A549 (cell line): ENCODE results near the gene EVA1C.

Experiments used
- CBX2 ChIP-seq: fragments of 200-600 bp; sonication (generic); IDR thresholded peaks from 2 replicates; pipeline ENCODE4 v1.6.1; 2016; ENCODE audit warnings: low read depth, mild to moderate bottlenecking, borderline replicate concordance
- CHD2 ChIP-seq: fragments of 150-350 bp; IDR thresholded peaks from 2 replicates; pipeline ENCODE4 v1.6.1; 2014; ENCODE audit warnings: low read length; ENCODE audit not compliant: partially characterized antibody
- CTCF ChIP-seq: fragments of >200 bp; sonication (Bioruptor Twin); formaldehyde crosslinking; IDR thresholded peaks from 3 replicates; pipeline ENCODE4 v1.5.1; 2016
- HDAC2 ChIP-seq: fragments of 200-600 bp; sonication (generic); IDR thresholded peaks from 2 replicates; pipeline ENCODE4 v1.6.1; 2016
- JUN ChIP-seq, 2 experiments: fragments of >200 bp; sonication (Bioruptor Twin); formaldehyde crosslinking; IDR thresholded peaks; 2 replicates in 1 of 2; 3 replicates in 1 of 2; pipeline ENCODE4 v1.6.1; 2016 to 2017
- JUNB ChIP-seq: fragments of >200 bp; sonication (Bioruptor Twin); formaldehyde crosslinking; IDR thresholded peaks from 2 replicates; pipeline ENCODE4 v1.6.1; 2016
- MYC ChIP-seq: IDR thresholded peaks from 2 replicates; pipeline ENCODE4 v1.6.1; 2012; ENCODE audit warnings: mild to moderate bottlenecking, inconsistent platforms, low read length, improper control_type of control experiment, borderline replicate concordance
- NR3C1 ChIP-seq: fragments of >200 bp; sonication (Bioruptor Twin); formaldehyde crosslinking; IDR thresholded peaks from 3 replicates; pipeline ENCODE4 v1.6.1; 2017
- POLR2A ChIP-seq: IDR thresholded peaks from 2 replicates; pipeline ENCODE4 v1.6.1; 2012; ENCODE audit warnings: mild to moderate bottlenecking, low read length
- POLR2AphosphoS2 ChIP-seq: conservative IDR thresholded peaks from 2 replicates; pipeline ENCODE4 v1.6.1; 2012; ENCODE audit warnings: low read length, improper control_type of control experiment, inconsistent platforms
- RAD21 ChIP-seq, 2 experiments: fragments of >200 bp in 1 of 2; sonication (Bioruptor Twin) in 1 of 2; formaldehyde crosslinking in 1 of 2; IDR thresholded peaks in 1 of 2; conservative IDR thresholded peaks in 1 of 2; 2 replicates in 1 of 2; 3 replicates in 1 of 2; pipeline ENCODE4 v1.6.1; 2012 to 2018; ENCODE audit warnings: inconsistent platforms in 1 of 2
- RCOR1 ChIP-seq: fragments of 150-350 bp; IDR thresholded peaks from 2 replicates; pipeline ENCODE4 v1.6.1; 2014; ENCODE audit warnings: antibody characterized with exemption, low read length, low read depth
- RFX5 ChIP-seq: fragments of 450-650 bp; IDR thresholded peaks from 2 replicates; pipeline ENCODE4 v1.7.1; 2014; ENCODE audit warnings: antibody characterized with exemption, mild to moderate bottlenecking, moderate library complexity
- SMC3 ChIP-seq: fragments of >200 bp; sonication (Bioruptor Twin); formaldehyde crosslinking; IDR thresholded peaks from 3 replicates; pipeline ENCODE4 v1.6.1; 2018; ENCODE audit warnings: inconsistent platforms

- TF ChIP-seq SMC3 (no peak), MYC (no peak), RCOR1 (no peak), RFX5 (no peak), POLR2A (no peak), CBX2 (no peak), CTCF (no peak), RAD21 (conservative IDR thresholded peaks at IDR 0.05 in 1 of 2, IDR thresholded peaks at IDR 0.05 in 1 of 2) (no peak), HDAC2 (no peak), CHD2 (no peak), NR3C1 (no peak), JUN (IDR thresholded peaks at IDR 0.05) (no peak), POLR2AphosphoS2 (no peak), JUNB (no peak)
These were observed 149.9 kb downstream of the EVA1C start for GRCh38 chr21:32562426-32562825.
